NCI-H69 (cell line): ENCODE data around the gene MRTFB.

ENCODE experiments used
- DNase-seq: peaks from one replicate; lab custom pipeline; 2025; lab: John Stamatoyannopoulos, UW

Gene MRTFB

DNA sequence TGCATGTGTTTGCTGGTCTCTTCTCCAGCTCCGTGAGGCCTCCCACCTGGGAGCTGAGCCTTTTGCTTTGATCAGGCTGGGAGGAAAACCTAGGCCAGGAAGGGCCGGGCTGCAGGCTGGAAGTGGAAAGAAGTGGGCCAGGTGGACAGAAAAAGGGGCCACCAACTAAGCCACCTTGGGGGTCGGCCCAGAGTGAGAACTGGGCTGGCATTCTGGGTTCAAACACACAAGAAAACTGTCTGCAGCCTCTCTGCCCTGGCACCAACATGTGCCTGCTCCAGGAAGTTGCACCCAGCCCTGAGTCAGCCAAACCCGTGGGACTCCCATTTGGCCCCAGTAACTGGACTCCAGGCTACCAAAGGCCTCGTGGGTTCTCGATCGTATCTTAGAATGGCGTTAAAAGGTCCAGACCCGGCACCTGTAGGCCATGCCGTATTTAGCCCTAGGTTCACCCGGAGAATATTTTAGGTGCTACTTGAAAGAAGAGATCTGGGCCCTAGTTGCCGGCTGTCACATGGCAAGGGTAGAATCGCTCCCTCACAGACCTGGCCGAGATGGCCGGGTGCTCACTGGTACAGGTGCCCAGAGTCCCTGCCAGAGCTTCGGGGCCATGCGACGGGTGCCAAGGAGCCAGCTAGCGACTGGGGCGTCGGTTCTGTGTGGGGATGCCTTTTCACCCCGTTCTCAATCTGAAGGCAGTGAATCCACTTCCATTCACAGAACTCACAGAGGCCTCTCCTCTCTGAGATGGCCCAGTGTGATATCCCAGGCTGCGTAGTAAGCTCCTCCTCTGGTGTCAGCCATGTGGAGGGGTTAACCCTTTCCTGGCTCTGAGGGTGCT, 236.6 kb downstream of the MRTFB start:
- no peak for DNase-seq

DNA sequence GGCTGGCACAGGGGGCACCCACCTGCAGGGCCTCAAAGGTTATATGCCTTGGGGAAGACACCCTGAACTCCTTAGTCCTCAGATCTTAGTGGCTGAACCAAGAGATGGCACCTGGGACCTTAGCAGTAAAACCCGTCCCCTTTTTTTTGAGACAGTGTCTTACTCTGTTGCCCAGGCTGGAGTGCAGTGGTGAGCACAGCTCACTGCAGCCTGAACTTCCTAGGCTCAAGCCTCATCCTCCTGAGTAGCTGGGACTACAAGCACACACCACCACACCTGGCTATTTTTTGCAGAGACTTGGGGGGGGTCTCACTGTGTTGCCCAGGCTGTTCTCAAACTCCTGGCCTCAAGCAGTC, 237.2 kb downstream of the MRTFB start:
- no peak for DNase-seq

DNA sequence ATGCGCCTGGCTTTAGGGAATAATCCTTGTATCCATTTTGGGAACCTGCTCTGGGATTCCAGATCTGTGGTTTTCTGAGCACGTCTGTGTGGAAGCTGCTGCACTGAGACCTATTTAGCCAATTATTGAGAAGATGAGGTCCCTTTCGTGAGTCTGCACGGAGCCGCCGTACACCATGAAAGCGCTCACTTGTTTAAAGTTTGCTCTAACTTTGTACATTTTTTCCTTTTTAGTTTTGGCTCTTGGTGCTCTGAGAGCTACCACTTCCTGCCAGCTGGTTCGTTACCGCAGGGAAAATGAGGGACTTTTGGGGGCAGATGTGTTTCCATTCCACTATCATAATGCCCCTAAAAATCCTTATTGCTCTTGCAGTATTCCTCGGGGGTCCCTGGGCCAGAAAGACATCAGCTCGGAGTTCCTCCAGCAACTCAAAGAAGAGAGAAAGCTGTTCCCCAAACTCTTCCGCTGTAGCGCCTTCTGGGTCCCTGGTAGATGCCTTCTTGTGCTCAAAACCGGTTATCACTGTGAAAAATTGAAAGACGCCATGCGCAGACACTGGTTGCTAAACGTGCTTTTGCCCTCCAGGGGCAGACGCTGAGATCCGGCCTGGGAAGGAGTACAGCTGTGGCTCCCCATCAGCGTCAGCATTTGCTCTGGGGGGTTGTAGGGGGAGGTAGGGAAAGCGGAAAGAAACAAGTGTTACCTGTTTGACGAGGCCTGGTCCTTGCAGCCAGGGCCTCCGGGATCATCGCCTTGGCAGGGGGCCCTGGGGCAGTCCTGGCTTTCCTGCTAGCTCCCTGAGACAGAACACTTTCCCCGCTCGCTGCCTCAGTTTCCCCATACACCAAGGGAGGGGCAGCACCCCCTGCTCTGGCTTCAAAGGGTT, 238.1 kb downstream of the MRTFB start:
- no peak for DNase-seq

DNA sequence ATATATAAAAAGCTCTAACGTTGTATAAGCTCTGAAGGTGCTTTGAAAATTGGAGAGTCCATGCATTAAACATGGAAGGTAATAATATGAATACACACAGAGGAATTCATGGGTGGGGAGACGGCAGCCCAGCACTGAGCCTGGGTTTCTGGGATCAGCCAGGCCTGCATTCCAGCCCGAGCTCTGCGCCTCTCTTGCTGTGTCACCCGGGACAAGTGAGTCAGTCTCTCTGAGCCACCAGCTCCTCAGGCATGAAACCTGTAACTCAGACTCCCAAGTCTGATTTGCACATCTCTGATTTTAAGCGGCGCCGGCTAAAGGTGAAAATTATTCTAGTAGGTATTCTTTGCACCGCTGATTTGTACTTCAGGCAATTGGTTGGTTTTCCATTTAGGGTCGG, 238.8 kb downstream of the MRTFB start:
- no peak for DNase-seq

DNA sequence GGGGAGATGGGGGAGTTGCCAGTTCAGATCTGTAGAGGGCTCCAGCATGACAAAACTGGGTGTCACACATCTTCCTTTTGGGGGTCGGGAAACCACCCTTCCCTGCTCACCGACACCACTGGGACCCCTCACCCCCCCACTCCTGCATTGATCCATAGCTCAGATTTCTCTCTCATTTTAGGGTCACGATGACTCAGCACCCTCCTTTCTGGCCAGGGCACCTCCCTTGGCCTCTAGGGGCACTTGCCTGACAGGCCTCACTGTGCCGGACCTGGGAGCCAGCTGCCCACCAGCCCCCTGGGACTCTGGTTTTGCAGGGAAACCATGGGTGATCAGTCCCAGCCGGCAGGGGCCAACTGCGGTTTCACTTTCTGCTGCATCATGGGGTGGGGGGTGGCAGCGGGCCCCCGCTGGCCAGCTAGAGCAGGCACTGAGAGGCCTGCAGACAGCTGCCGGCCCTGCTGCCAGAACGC, 239.4 kb downstream of the MRTFB start:
- no peak for DNase-seq

DNA sequence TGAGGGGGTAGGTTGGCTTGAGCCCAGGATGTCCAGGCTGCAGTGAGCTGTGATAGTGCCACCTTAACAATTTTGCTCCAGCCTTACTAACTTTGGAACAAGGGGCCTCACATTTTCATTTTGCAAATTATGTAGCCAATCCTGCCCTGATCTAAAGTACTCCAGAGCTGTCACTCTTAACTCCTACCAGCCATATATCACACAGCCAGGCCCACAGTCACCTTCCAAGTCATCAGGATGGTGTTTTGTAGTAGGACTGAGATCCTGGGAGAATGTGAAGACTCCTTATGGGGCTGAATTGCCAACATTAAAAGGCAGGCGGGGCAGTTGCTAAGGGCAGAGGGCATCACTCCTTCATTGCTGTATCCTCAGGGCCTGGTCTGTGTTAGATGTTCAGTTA, 243.0 kb downstream of the MRTFB start:
- no peak for DNase-seq

DNA sequence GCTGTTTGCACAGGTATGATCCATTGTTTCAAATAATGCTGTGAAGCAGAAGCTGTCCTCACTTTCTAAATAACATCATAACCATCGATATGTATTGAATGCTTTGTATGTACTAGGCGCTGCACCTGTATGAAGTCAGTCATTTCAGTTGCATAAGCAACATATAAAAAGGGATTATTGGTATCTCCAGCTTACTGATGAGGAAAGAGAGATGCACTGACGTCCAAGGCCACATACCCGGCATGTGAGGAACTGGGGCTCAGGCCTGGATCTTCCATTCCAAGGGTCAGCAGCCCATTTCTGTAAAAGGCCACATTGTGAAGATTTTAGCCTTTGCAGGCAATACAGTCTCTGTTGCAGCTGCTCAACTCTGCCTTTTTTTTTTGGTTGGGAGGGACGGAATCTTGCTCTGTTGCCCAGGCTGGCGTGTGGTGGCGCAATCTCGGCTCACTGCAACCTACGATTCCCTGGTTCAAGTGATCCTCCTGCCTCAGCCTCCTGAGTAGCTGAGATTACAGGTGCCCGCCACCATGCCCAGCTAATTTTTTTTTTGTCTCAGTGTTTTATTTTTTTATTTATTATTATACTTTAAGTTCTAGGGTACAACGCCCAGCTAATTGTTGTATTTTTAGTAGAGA, 244.7 kb downstream of the MRTFB start:
- no peak for DNase-seq
